ENCODE results near the gene NLRP3.

GRCh38 chr1:247435030-247435758, 19.2 kb downstream of the NLRP3 start:
- TF ChIP-seq EP300 (IDR thresholded peaks at IDR 0.05; ENCODE audit: borderline replicate concordance) (no peak), EGR1 (IDR thresholded peaks at IDR 0.05) (no peak), CEBPB (IDR thresholded peaks at IDR 0.05) (no peak), TCF12 (IDR thresholded peaks at IDR 0.05; ENCODE audit: low read depth) (no peak), REST (IDR thresholded peaks at IDR 0.05; ENCODE audit: low read depth) (no peak), MAX (IDR thresholded peaks at IDR 0.05) (no peak), TAF1 (IDR thresholded peaks at IDR 0.05; ENCODE audit: low read depth) (no peak), TEAD4 (IDR thresholded peaks at IDR 0.05) (no peak), USF1 (IDR thresholded peaks at IDR 0.05) (no peak), NFIC (IDR thresholded peaks at IDR 0.05) (no peak)

Measured in Ishikawa (cell line).